HL-60/S4 treated with phorbol 12-myristate 13-acetate at 8.2 ng/mL for 4 days and 3 days (cell line): ENCODE data around the gene ALG11.
"Not testable (repeated sequence)": the region's sequence is repeated elsewhere in the genome, so short reads cannot be mapped to it uniquely, and the experiment has no call there.

ENCODE experiments used
- in situ Hi-C: fragments of 300-500 bp; cut with MboI; formaldehyde crosslinking; loops from 2 replicates; pipeline ENCODE4 v1.15.0; 2022; ENCODE audit warnings: low sequenced_read_pairs

The ALG11 gene, protein sequence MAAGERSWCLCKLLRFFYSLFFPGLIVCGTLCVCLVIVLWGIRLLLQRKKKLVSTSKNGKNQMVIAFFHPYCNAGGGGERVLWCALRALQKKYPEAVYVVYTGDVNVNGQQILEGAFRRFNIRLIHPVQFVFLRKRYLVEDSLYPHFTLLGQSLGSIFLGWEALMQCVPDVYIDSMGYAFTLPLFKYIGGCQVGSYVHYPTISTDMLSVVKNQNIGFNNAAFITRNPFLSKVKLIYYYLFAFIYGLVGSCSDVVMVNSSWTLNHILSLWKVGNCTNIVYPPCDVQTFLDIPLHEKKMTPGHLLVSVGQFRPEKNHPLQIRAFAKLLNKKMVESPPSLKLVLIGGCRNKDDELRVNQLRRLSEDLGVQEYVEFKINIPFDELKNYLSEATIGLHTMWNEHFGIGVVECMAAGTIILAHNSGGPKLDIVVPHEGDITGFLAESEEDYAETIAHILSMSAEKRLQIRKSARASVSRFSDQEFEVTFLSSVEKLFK

GRCh38 chr13:52011632-52012511, at the start of gene ALG11:
ALG11 (plus strand) TSS chr13:52012398; CDS start chr13:52012419, 21 bp downstream.
- in situ Hi-C loops: no loop called here

DNA sequence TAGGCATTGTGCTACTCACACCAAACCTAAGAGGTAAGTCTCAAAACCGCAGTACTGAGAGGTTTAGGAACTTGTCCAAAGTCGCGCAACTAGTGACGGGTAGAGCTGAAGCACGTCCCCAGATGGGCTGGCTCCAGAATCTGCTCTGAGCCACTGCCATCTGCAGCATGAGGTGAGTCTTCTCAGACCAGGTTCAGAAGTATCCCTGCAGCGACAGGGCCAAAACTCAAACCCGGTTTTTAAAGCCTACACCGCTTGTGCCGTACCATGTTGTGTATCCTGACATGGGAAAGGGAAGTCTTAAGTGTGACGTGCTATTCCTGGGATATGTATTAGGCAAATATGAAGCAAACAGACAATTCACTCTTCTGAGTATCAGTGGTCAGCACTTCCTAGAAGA, 46.0 kb upstream of the ALG11 start:
- in situ Hi-C loops: no loop called here

DNA sequence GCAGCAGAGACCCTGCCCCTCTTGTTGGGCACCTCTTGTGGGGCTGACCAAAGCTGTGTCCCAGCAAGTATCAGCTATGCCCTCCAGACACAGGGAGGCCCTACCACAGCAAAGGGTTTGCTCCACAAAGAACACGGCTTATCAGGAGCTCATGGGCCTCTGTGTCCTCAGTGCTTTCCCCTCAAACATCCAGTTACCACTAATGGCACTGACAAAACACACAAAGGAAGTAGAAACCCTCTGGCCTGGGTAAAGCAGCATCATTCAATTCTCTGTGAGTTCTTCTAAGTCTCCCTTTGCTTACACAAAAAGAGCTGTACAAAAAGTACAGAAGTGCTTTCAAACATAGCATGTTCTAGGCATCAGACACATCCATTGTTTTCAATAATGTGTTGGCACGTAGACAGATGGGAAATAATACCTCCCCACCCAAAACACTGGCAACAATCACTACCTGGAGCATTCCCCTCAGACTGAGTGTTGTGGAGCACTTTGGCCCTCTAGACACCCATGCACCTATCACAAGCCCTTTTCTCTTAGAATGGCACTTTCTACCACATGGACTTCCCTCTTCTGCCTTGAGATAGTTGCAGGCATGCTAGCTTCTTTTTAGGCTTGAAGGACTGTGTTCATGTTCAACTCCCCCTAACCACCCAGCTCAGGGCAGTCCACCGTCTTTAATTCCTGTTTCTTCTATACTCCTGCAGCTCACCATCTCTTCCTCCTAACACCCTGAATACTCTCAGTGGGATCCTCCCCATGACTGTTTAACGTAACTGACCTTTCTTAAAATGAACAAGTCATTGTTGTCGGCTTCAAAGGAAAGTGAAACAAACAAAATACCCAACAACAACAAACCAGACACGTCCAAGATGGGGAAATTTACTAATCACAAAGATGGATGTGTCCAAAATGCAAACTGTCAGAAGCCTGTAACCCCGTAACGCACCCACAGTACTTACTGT, 44.4 kb upstream of the ALG11 start:
- in situ Hi-C loops: no loop called here

- in situ Hi-C loops: no loop called here
Observed at GRCh38 chr13:51970349-51970748, 41.8 kb upstream of the ALG11 start.

- in situ Hi-C loops: no loop called here
Observed at GRCh38 chr13:51971520-51972426, 40.4 kb upstream of the ALG11 start.

DNA sequence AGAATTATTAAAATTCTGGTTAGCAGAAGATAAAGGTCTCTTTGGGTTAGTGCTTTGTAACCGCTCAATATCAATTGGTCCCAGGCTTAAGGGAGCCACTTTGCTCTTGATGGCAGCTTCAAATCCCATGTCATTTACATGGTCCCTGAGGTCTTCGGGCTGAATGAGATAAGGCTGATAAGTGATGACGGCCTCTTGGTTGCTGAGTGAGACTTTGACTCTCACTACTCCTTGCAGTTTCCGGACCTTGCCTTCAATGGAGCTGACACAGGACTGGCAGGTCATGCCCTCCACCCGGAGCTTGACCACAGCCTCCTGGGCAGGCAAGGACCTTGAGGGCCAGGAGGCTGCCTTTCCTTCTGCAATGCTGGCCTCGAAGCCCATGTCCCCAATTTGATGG, 37.7 kb upstream of the ALG11 start:
- in situ Hi-C loops: no loop called here

- in situ Hi-C loops: no loop called here
Observed at GRCh38 chr13:51976423-51976822, 35.8 kb upstream of the ALG11 start.

GRCh38 chr13:51976890-51977289, 35.3 kb upstream of the ALG11 start:
- in situ Hi-C loops: no loop called here

DNA sequence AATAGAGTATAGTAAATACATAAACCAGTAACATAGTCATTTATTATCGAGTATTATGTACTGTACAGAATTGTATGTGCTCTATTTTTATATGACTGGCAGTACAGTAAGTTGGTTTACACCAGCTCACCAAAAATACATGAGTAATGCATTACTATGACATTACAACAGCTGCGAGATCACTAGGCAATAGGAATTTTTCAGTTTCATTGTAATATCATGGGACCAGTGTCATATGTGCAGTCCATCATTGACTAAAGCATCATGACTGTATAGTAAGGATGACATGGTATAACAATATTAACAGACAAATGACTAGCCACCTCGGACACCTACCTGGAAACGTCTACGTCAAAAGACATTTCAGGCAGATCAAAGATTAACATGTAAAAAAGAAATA, 34.6 kb upstream of the ALG11 start:
- in situ Hi-C loops: no loop called here

DNA sequence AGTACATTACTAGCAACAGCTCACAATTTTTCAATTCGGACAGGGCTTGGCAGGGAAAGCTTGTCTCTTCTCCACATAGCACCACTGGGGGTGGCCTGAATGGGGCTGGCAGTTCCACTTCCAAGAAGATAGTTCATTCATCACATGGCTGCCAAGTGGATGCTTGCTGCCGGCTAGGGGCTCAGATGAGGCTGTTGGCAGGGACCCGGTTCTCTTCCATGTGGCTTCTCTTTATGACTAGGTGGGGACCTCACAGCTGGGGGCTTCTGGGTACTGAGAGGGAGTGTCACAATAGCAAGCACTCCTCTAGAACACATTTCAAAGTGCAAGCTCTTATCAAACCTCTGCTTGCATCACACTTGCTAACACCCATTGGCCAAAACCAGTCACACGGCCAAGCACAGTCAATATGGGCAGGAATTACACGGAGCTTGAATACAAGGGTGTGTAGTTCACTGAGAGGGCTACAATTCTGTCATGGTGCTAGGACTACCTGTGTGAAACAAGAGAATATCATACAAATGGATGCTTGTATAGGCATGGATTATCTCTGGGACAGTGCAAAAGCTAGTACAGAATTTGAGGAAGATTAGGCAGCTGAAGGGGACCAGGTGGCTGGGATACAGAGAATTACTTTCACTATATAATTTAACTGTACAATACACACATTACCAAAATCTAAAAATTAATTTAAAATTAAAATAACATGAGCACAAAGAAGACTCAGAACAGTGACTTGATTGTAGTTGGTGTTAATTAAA, 33.2 kb upstream of the ALG11 start:
- in situ Hi-C loops: no loop called here

- in situ Hi-C loops: no loop called here
Observed at GRCh38 chr13:51980908-51981307, 31.3 kb upstream of the ALG11 start.

GRCh38 chr13:51981355-51981754, 30.8 kb upstream of the ALG11 start:
- in situ Hi-C loops: no loop called here

DNA sequence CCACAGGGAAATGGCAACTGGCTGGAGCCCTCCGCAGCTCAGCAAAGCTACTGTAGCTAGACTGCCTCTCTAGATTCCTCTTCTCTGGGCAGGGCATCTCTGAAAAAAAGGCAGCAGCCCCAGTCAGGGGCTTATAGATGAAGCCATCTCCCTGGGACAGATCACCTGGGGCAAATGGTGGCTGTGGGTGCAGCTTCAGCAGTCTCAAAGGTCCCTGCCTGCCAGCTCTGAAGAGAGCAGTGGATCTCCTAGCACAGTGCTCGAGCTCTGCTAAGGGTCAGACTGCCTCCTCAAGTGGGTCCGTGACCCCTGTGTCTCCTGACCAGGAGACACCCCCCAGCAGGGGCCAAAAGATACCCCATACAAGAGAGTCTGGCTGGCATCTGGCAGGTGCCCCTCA, 28.9 kb upstream of the ALG11 start:
- in situ Hi-C loops: not testable (repeated sequence)

- in situ Hi-C loops: not testable (repeated sequence)
Observed at GRCh38 chr13:51984904-51985303, 27.3 kb upstream of the ALG11 start.

- in situ Hi-C loops: no loop called here
Observed at GRCh38 chr13:51988988-51989618, 23.1 kb upstream of the ALG11 start.

- in situ Hi-C loops: no loop called here
Observed at GRCh38 chr13:51993713-51994112, 18.5 kb upstream of the ALG11 start.

DNA sequence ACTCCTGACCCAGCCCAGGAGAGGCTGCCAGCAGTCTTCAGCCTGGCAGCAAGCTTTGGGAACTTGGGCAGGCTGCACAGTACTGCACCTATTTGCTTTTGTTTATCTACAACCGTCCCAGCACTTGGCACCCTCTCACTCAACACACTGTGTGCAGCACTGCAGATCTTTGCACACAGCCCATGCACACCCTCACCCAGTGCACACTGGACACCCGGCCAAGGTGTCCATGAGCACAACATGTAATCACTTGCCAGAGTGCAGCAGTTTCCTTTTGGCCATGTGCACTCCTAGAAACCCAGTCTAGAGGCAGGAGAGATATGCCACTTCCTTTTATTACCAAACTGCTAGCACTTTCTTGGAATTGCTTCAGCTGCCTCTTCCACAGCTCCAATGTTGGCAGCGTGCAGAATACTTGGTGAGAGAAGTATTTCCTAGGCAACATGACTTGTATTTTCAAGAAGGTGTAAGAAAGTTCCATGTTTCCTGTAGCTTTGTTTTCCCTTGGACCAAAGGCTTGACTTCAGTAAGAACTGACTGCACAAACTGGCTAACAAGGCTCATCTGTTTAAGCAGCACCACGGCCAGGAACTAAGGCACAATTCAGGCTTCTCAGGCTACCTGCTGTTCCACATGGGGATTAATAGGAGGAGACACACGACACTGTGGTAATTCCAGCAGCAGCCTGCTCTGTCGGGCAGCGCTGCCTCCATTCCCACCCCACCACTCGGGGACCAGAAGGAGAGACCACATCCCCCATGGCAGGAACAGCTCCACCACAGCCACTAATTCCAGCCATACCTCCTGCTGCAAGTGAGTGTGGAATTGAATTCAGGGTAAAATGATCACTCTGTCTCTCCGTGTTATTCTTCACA, 16.3 kb upstream of the ALG11 start:
- in situ Hi-C loops: no loop called here
